NCI-H2081 (cell line): ENCODE measurements around the gene FRG2B.
"Not testable (repeated sequence)": the region's sequence is repeated elsewhere in the genome, so short reads cannot be mapped to it uniquely, and the experiment has no call there.

Experiments
- DNase-seq, 2 experiments: peaks; one replicate each; lab custom pipeline; 2025; lab: John Stamatoyannopoulos, UW

FRG2B gene

GRCh38 chr10:133626695-133627094 is at the start of gene FRG2B:
Gene FRG2B, minus strand, starts transcription at chr10:133626795. Its CDS starts 53 bp downstream, at chr10:133626742.
- DNase-seq, result not testable (repeated sequence)

- DNase-seq, result not testable (repeated sequence)
These were observed 40.9 kb upstream of the FRG2B start for GRCh38 chr10:133667446-133667845.

GRCh38 chr10:133663544-133664160 is 37.1 kb upstream of the FRG2B start:
- DNase-seq, result not testable (repeated sequence)

GRCh38 chr10:133661122-133661521 is 34.5 kb upstream of the FRG2B start:
- not testable (repeated sequence) for DNase-seq

- not testable (repeated sequence) for DNase-seq
These were observed 33.9 kb upstream of the FRG2B start for GRCh38 chr10:133660516-133660915.

GRCh38 chr10:133657276-133657675 is 30.7 kb upstream of the FRG2B start:
- DNase-seq, result not testable (repeated sequence)

GRCh38 chr10:133648872-133649455 is 22.4 kb upstream of the FRG2B start:
- DNase-seq, result not testable (repeated sequence)

GRCh38 chr10:133647075-133647748 is 20.6 kb upstream of the FRG2B start:
- DNase-seq, result not testable (repeated sequence)

- not testable (repeated sequence) for DNase-seq
These were observed 11.2 kb upstream of the FRG2B start for GRCh38 chr10:133637846-133638235.

- not testable (repeated sequence) for DNase-seq
These were observed 10.7 kb upstream of the FRG2B start for GRCh38 chr10:133637202-133637845.

- DNase-seq, result not testable (repeated sequence)
These were observed 4.2 kb upstream of the FRG2B start for GRCh38 chr10:133630723-133631249.

- not testable (repeated sequence) for DNase-seq
These were observed 4.1 kb downstream of the FRG2B start for GRCh38 chr10:133622544-133622943.

GRCh38 chr10:133618851-133619250 is 7.7 kb downstream of the FRG2B start:
- no peak for DNase-seq

GRCh38 chr10:133617196-133617595 is 9.4 kb downstream of the FRG2B start:
- DNase-seq, result no peak

GRCh38 chr10:133616371-133617130 is 10.0 kb downstream of the FRG2B start:
- DNase-seq, result peak in 1 of 2 experiments; percentile 14

- no peak for DNase-seq
These were observed 11.6 kb downstream of the FRG2B start for GRCh38 chr10:133614830-133615580.

GRCh38 chr10:133613699-133614098 is 12.9 kb downstream of the FRG2B start:
- no peak for DNase-seq

- no peak for DNase-seq
These were observed 15.5 kb downstream of the FRG2B start for GRCh38 chr10:133611079-133611478.

GRCh38 chr10:133608855-133609254 is 17.7 kb downstream of the FRG2B start:
- DNase-seq, result peak in 1 of 2 experiments; percentile 12

GRCh38 chr10:133603434-133603833 is 23.2 kb downstream of the FRG2B start:
- not testable (repeated sequence) for DNase-seq

GRCh38 chr10:133600657-133601056 is 25.9 kb downstream of the FRG2B start:
- DNase-seq, result no peak
